Measurements from ENCODE around the gene GIPC3.
A peak's percentile ranks its signal among the peaks of the same experiment; 100 is the strongest.

GRCh38 chr19:3586127-3586626 lies 899 bp downstream of the GIPC3 start:
- TF ChIP-seq CTCF (IDR thresholded peaks at IDR 0.05), result peak; percentile 76
- no peak for TF ChIP-seq EZH2phosphoT487 (IDR thresholded peaks at IDR 0.05)
- TF ChIP-seq EZH2 (IDR thresholded peaks at IDR 0.05), result no peak

Data from neural progenitor cell (in vitro differentiated cells).